ENCODE results near the gene FMR1NB.

FMR1NB gene

GRCh38 chrX:148051973-148052372 is 70.8 kb downstream of the FMR1NB start:
- DNase-seq (ENCODE audit: extremely low read depth, low read depth): no peak
- no peak for TF ChIP-seq CTCF (IDR thresholded peaks at IDR 0.05; ENCODE audit: low read depth, low read length, missing control alignments)
- no peak overlapping the region for H3K4me3 ChIP-seq (replicated peaks; ENCODE audit: low read depth, low read length)

GRCh38 chrX:148067285-148067684 is 86.1 kb downstream of the FMR1NB start:
- no peak for TF ChIP-seq CTCF (IDR thresholded peaks at IDR 0.05; ENCODE audit: low read depth, low read length, missing control alignments)
- no peak for DNase-seq (ENCODE audit: extremely low read depth, low read depth)
- no peak overlapping the region for H3K4me3 ChIP-seq (replicated peaks; ENCODE audit: low read depth, low read length)

- DNase-seq (ENCODE audit: extremely low read depth, low read depth): no peak
- H3K4me3 ChIP-seq (replicated peaks; ENCODE audit: low read depth, low read length): no peak overlapping the region
- no peak for TF ChIP-seq CTCF (IDR thresholded peaks at IDR 0.05; ENCODE audit: low read depth, low read length, missing control alignments)
Measured at GRCh38 chrX:148069759-148070503, 88.8 kb downstream of the FMR1NB start.

- no peak for TF ChIP-seq CTCF (IDR thresholded peaks at IDR 0.05; ENCODE audit: low read depth, low read length, missing control alignments)
- DNase-seq (ENCODE audit: extremely low read depth, low read depth): no peak
- H3K4me3 ChIP-seq (replicated peaks; ENCODE audit: low read depth, low read length): no peak overlapping the region
Measured at GRCh38 chrX:148070504-148070877, 89.4 kb downstream of the FMR1NB start.

Data from HFF-Myc (cell line).